Endothelial cell of umbilical vein (primary cell): ENCODE results near the gene SENP6. TPM values are rescaled to one million over a fixed set of nuclear protein-coding genes. Genes with fewer than 3 reads are reported as not detected.
"Not testable (repeated sequence)": the region's sequence is repeated elsewhere in the genome, so short reads cannot be mapped to it uniquely, and the experiment has no call there.

Experiments
- BruUV-seq: library from RNA; stranded (reverse); fragments of 400-500 nt; replicated peaks from 2 replicates; lab custom pipeline; 2021; lab: Mats Ljungman, UMichigan
- CTCF ChIA-PET: fragments of 300-600, 350-600 bp; sonication (Branson Sonifier 250); formaldehyde crosslinking; loops from one replicate; lab custom pipeline; 2021; ENCODE audit warnings: antibody characterized with exemption, inconsistent platforms; lab: Charles Lee
- POLR2A ChIA-PET: fragments of 300-600, 350-600 bp; sonication (Branson Sonifier 250); formaldehyde crosslinking; loops from one replicate; lab custom pipeline; 2021; ENCODE audit warnings: antibody characterized with exemption, inconsistent platforms; lab: Charles Lee
- DNase-seq: peaks from one replicate; pipeline ENCODE4 v3.0.0-alpha.2; 2011; ENCODE audit warnings: low read depth, low spot score
- FAIRE-seq: peaks from 2 replicates; lab custom pipeline; 2011; peaks lifted over from hg19 to GRCh38; lab: Jason Lieb, UNC
- H2AFZ ChIP-seq: 2 replicates; pipeline ENCODE4 v1.6.0; 2012; ENCODE audit warnings: low read depth, low read length, control low read depth, inconsistent platforms
- H3K27ac ChIP-seq: 2 replicates; pipeline ENCODE4 v1.5.1; 2011; ENCODE audit warnings: low read depth, mild to moderate bottlenecking, control low read depth, low read length, moderate library complexity; ENCODE audit not compliant: insufficient read depth
- H3K27me3 ChIP-seq, 2 experiments: 2 replicates each; pipeline versions ENCODE4 v1.6.0 to v1.6.1; 2011; ENCODE audit warnings: low read length in 2 of 2, mixed read lengths in 1 of 2; ENCODE audit not compliant: control insufficient read depth in 2 of 2, insufficient read depth in 2 of 2
- H3K36me3 ChIP-seq, 2 experiments: 2 replicates in 1 of 2; 3 replicates in 1 of 2; pipeline ENCODE4 v1.5.1; 2011; ENCODE audit warnings: low read length in 2 of 2, mild to moderate bottlenecking in 1 of 2, moderate library complexity in 1 of 2; ENCODE audit not compliant: control insufficient read depth in 2 of 2, insufficient read depth in 2 of 2; ENCODE audit errors: extremely low read depth in 1 of 2
- H3K4me1 ChIP-seq: 3 replicates; pipeline ENCODE4 v1.5.1; 2011; ENCODE audit warnings: mild to moderate bottlenecking, low read length; ENCODE audit not compliant: control insufficient read depth, insufficient read depth; ENCODE audit errors: extremely low read depth
- H3K4me2 ChIP-seq: 2 replicates; pipeline ENCODE4 v1.6.1; 2011; ENCODE audit warnings: low read length, control low read depth, mixed read lengths; ENCODE audit not compliant: insufficient read depth
- H3K4me3 ChIP-seq, 3 experiments: fragments of 200-600 bp in 1 of 3; sonication (generic), shearing (Covaris generic) in 1 of 3; replicated peaks in 1 of 3; 2 replicates each; pipeline ENCODE4 v1.5.1; 2011 to 2016; ENCODE audit warnings: control low read depth in 3 of 3, low read length in 3 of 3, mild to moderate bottlenecking in 2 of 3, inconsistent platforms in 1 of 3, low read depth in 1 of 3, moderate library complexity in 1 of 3; ENCODE audit not compliant: insufficient read depth in 1 of 3
- H3K79me2 ChIP-seq: 2 replicates; pipeline ENCODE4 v1.6.0; 2012; ENCODE audit warnings: low read length, inconsistent platforms; ENCODE audit not compliant: control insufficient read depth, insufficient read depth
- H3K9ac ChIP-seq: replicated peaks from 2 replicates; pipeline ENCODE3; 2011; ENCODE audit warnings: low read length, control low read depth; ENCODE audit not compliant: insufficient read depth; ENCODE audit errors: extremely low read depth
- H3K9me1 ChIP-seq: replicated peaks from 3 replicates; pipeline ENCODE4 v1.6.0; 2011; ENCODE audit warnings: mild to moderate bottlenecking, low read length; ENCODE audit not compliant: control insufficient read depth, insufficient read depth; ENCODE audit errors: extremely low read depth
- H3K9me3 ChIP-seq: replicated peaks from 2 replicates; pipeline ENCODE4 v1.5.1; 2012; ENCODE audit warnings: low read length, inconsistent platforms; ENCODE audit not compliant: control insufficient read depth, insufficient read depth
- H4K20me1 ChIP-seq: replicated peaks from 2 replicates; pipeline ENCODE3; 2011; ENCODE audit warnings: mild to moderate bottlenecking, low read length; ENCODE audit not compliant: control insufficient read depth, insufficient read depth; ENCODE audit errors: extremely low read depth
- CTCF ChIP-seq, 2 donors: IDR thresholded peaks; 1 replicate in 1 of 2; 2 replicates in 1 of 2; pipeline ENCODE4 v1.5.1; 2011; ENCODE audit warnings: low read length in 2 of 2, mild to moderate bottlenecking in 2 of 2, moderate library complexity in 2 of 2, control low read depth in 1 of 2, inconsistent platforms in 1 of 2, low read depth in 1 of 2; ENCODE audit not compliant: insufficient read depth in 1 of 2; ENCODE audit errors: extremely low read depth in 1 of 2
- EZH2 ChIP-seq: IDR thresholded peaks from 2 replicates; pipeline ENCODE4 v1.6.1; 2012; ENCODE audit warnings: borderline replicate concordance, low read depth, mild to moderate bottlenecking, moderate library complexity, low read length, inconsistent platforms; ENCODE audit not compliant: severe bottlenecking
- FOS ChIP-seq: IDR thresholded peaks from 2 replicates; pipeline ENCODE4 v1.6.1; 2011; ENCODE audit warnings: mild to moderate bottlenecking, low read length, moderate library complexity, borderline replicate concordance; ENCODE audit not compliant: insufficient read depth
- GATA2 ChIP-seq: IDR thresholded peaks from 2 replicates; pipeline ENCODE4 v1.7.0; 2011; ENCODE audit warnings: low read depth, mild to moderate bottlenecking, moderate library complexity, mixed read lengths, low read length; ENCODE audit not compliant: insufficient read length, insufficient read depth
- JUN ChIP-seq: IDR thresholded peaks from 2 replicates; pipeline ENCODE4 v1.6.1; 2011; ENCODE audit warnings: borderline replicate concordance, low read depth; ENCODE audit not compliant: insufficient read length, insufficient read depth
- MAX ChIP-seq: IDR thresholded peaks from 2 replicates; pipeline ENCODE4 v1.6.1; 2011; ENCODE audit not compliant: insufficient read depth, insufficient read length
- MYC ChIP-seq: IDR thresholded peaks from one replicate; pipeline ENCODE4 v1.6.1; 2011; ENCODE audit warnings: mild to moderate bottlenecking, low read depth, low read length
- POLR2A ChIP-seq: IDR thresholded peaks from 2 replicates; pipeline ENCODE4 v1.6.1; 2012; ENCODE audit warnings: low read depth, mild to moderate bottlenecking, control low read depth, low read length
- POLR2AphosphoS5 ChIP-seq: IDR thresholded peaks from 2 replicates; pipeline ENCODE4 v1.6.1; 2012; ENCODE audit warnings: low read depth, mild to moderate bottlenecking, control low read depth, low read length, moderate library complexity; ENCODE audit not compliant: insufficient read depth
- dilution Hi-C: fragments of 300-500 bp; cut with MboI; formaldehyde crosslinking; loops from one replicate; pipeline ENCODE4 v1.15.0; 2019; ENCODE audit warnings: low sequenced_read_pairs; ENCODE audit not compliant: extremely low pct_ligation_motif_present
- intact Hi-C: fragments of 100-400 bp; cut with micrococcal nuclease; formaldehyde crosslinking; loops from one replicate; pipeline ENCODE4 v1.10.0; 2022
- polyA plus RNA-seq, 4 experiments: library from polyadenylated mRNA; depleted of rRNA in 3 of 4; stranded (reverse) in 3 of 4; unstranded in 1 of 4; fragments of >200 nt; gene quantifications; 2 replicates each; pipeline versions ENCODE4 v1.2.1 to v1.2.3, GENCODE V29; 2011 to 2012; ENCODE audit warnings: missing spikeins in 1 of 4
- total RNA-seq: library from RNA; stranded (reverse); gene quantifications from 2 replicates; pipeline ENCODE4 v1.2.3, GENCODE V29; 2021

Gene SENP6
- total and polyA plus RNA-seq, 2 donors (not counting 3 experiments of a cell fraction or from before 2014, with no cell fraction given) = 11.5 to 99.1 TPM

- Histone ChIP-seq H3K4me2 (no peak overlapping the region), H3K27ac (no peak overlapping the region), H3K9me3 (no peaks in the 10 kb centered on the region), H3K9me1 (no peaks in the 10 kb centered on the region), H3K4me1 (no peaks in the 10 kb centered on the region), H3K36me3 (peaks cover 5 to 23% of the 10 kb centered on the region in 2 experiments), H3K27me3 (no peaks in the 10 kb centered on the region), H4K20me1 (no peaks in the 10 kb centered on the region), H2AFZ (no peak overlapping the region), H3K4me3 (no peak overlapping the region), H3K9ac (no peak overlapping the region), H3K79me2 (no peaks in the 10 kb centered on the region)
- intact Hi-C loops (no loop called here), dilution Hi-C loops (no loop called here)
- ChIA-PET POLR2A (no interaction called here), CTCF (no interaction called here)
- FAIRE-seq (no peak), DNase-seq (no peak)
- BruUV-seq = no TSS peak
- TF ChIP-seq MYC (no peak), FOS (no peak), CTCF (IDR thresholded peaks at IDR 0.05; ENCODE audit: extremely low read depth in 1 of 2, insufficient read depth in 1 of 2, low read depth in 1 of 2, low read length in 2 of 2) (no peak), MAX (no peak), POLR2AphosphoS5 (no peak), POLR2A (no peak), GATA2 (no peak), EZH2 (no peak), JUN (no peak)
Measured at GRCh38 chr6:75676377-75676776, 74.7 kb downstream of the SENP6 start.

- peaks cover 8 to 15% of the 10 kb centered on the region in 2 experiments for H3K36me3 ChIP-seq
- FAIRE-seq, H3K9me1 ChIP-seq, intact Hi-C loops, H3K9ac ChIP-seq, BruUV-seq, H3K27me3 ChIP-seq, H3K4me3 ChIP-seq, H3K27ac ChIP-seq, H3K4me2 ChIP-seq, H4K20me1 ChIP-seq, CTCF ChIA-PET, dilution Hi-C loops, H3K9me3 ChIP-seq, H3K79me2 ChIP-seq, DNase-seq, H2AFZ ChIP-seq, H3K4me1 ChIP-seq, POLR2A ChIA-PET: not testable (repeated sequence)
Measured at GRCh38 chr6:75682548-75682947, 80.9 kb downstream of the SENP6 start.

GRCh38 chr6:75683005-75683404 is 81.3 kb downstream of the SENP6 start:
- H4K20me1 ChIP-seq, POLR2A ChIA-PET, BruUV-seq: not testable (repeated sequence)

More at GRCh38 chr6:75683005-75683404, 81.3 kb downstream of the SENP6 start:
- intact Hi-C loops, dilution Hi-C loops, H3K9ac ChIP-seq, H3K4me3 ChIP-seq, H3K9me3 ChIP-seq, FAIRE-seq, H3K9me1 ChIP-seq, H3K4me1 ChIP-seq, CTCF ChIA-PET, H3K4me2 ChIP-seq, DNase-seq, H2AFZ ChIP-seq, H3K27me3 ChIP-seq, H3K27ac ChIP-seq, H3K79me2 ChIP-seq: not testable (repeated sequence)
- H3K36me3 ChIP-seq = peaks cover 8 to 10% of the 10 kb centered on the region in 2 experiments
